ENCODE results near the gene SNTA1.
"Not testable (repeated sequence)": the region's sequence is repeated elsewhere in the genome, so short reads cannot be mapped to it uniquely, and the experiment has no call there.

The SNTA1 gene

GRCh38 chr20:33423875-33424274 lies 19.7 kb downstream of the SNTA1 start:
- DNase-seq: not testable (repeated sequence)

GRCh38 chr20:33423141-33423834 lies 20.3 kb downstream of the SNTA1 start:
- no peak for DNase-seq

- DNase-seq: no peak
Measured at GRCh38 chr20:33419140-33419974, 24.2 kb downstream of the SNTA1 start.

GRCh38 chr20:33418033-33418432 lies 25.5 kb downstream of the SNTA1 start:
- DNase-seq: no peak

- DNase-seq: peak in 1 of 2 donors; percentile 13
Measured at GRCh38 chr20:33415948-33416347, 27.6 kb downstream of the SNTA1 start.

GRCh38 chr20:33412484-33412838 lies 31.1 kb downstream of the SNTA1 start:
- DNase-seq: no peak

- DNase-seq: no peak
Measured at GRCh38 chr20:33411711-33412483, 31.7 kb downstream of the SNTA1 start.

GRCh38 chr20:33411242-33411641 lies 32.3 kb downstream of the SNTA1 start:
- no peak for DNase-seq

GRCh38 chr20:33410081-33410742 lies 33.4 kb downstream of the SNTA1 start:
- no peak for DNase-seq

- peak in 1 of 2 donors; percentile 27 for DNase-seq
Measured at GRCh38 chr20:33408716-33409654, 34.6 kb downstream of the SNTA1 start.

- DNase-seq: no peak
Measured at GRCh38 chr20:33408313-33408712, 35.2 kb downstream of the SNTA1 start.

- DNase-seq: no peak
Measured at GRCh38 chr20:33407796-33408195, 35.8 kb downstream of the SNTA1 start.

GRCh38 chr20:33407251-33407650 lies 36.3 kb downstream of the SNTA1 start:
- DNase-seq: no peak

- DNase-seq: no peak
Measured at GRCh38 chr20:33404281-33404680, 39.3 kb downstream of the SNTA1 start.

- DNase-seq: no peak
Measured at GRCh38 chr20:33401921-33402369, 41.6 kb downstream of the SNTA1 start.

GRCh38 chr20:33401184-33401920 lies 42.2 kb downstream of the SNTA1 start, which contains the start of gene CDK5RAP1:
Gene CDK5RAP1 (minus strand): TSS chr20:33401519. CDS start chr20:33397064, 4,455 bp downstream.
- peak; percentile 86 to 88 for DNase-seq

- peak in 1 of 2 donors; percentile 9 for DNase-seq
Measured at GRCh38 chr20:33400812-33401183, 42.8 kb downstream of the SNTA1 start.

GRCh38 chr20:33399924-33400323 lies 43.6 kb downstream of the SNTA1 start:
- DNase-seq: no peak

- DNase-seq: no peak
Measured at GRCh38 chr20:33394718-33395117, 48.8 kb downstream of the SNTA1 start.

GRCh38 chr20:33393609-33394008 lies 50.0 kb downstream of the SNTA1 start:
- DNase-seq: no peak

Measured in CD4-positive, alpha-beta T cell treated with Interleukin-1 beta for 1 hour (primary cell).